Astrocyte of the spinal cord (primary cell): ENCODE measurements around the gene MED15.

Experiments
- DNase-seq: peaks from one replicate; pipeline ENCODE4 v3.0.0; 2011; ENCODE audit warnings: low read depth, low spot score
- H3K4me3 ChIP-seq: 2 replicates; pipeline ENCODE4 v1.5.1; 2011; ENCODE audit warnings: low read depth, mild to moderate bottlenecking, low read length, moderate library complexity
- in situ Hi-C: cut with HindIII; loops from 2 replicates; pipeline ENCODE4 v1.10.0; 2017; ENCODE audit warnings: low sequenced_read_pairs
- TF ChIP-seq, protein P1 (sequence below): IDR thresholded peaks from 2 replicates; pipeline ENCODE4 v1.5.1; 2012; ENCODE audit warnings: low read depth, mild to moderate bottlenecking, low read length, inconsistent platforms

The MED15 gene

DNA sequence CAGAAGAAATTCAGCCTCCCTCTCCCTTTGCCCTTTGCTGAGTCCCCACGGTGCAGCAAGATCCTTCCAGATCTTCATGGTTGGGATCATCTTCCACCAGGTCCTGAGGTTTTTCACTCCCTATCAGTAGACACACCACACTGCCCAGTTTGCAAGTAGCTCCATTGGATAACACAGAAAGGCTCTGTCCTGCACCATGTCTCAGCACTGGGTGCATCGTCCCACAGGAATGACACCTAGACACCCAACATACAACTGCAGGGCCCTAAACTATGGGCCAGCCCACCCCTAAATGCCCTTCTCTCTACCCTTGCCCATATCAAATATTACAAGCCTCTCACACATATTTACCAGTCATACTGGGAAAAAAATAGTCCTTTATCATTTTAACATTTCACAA, 21.2 kb upstream of the MED15 start:
- H3K4me3 ChIP-seq = no peak overlapping the region
- in situ Hi-C loops = no loop called here
- DNase-seq = no peak
- TF ChIP-seq, protein P1, sequence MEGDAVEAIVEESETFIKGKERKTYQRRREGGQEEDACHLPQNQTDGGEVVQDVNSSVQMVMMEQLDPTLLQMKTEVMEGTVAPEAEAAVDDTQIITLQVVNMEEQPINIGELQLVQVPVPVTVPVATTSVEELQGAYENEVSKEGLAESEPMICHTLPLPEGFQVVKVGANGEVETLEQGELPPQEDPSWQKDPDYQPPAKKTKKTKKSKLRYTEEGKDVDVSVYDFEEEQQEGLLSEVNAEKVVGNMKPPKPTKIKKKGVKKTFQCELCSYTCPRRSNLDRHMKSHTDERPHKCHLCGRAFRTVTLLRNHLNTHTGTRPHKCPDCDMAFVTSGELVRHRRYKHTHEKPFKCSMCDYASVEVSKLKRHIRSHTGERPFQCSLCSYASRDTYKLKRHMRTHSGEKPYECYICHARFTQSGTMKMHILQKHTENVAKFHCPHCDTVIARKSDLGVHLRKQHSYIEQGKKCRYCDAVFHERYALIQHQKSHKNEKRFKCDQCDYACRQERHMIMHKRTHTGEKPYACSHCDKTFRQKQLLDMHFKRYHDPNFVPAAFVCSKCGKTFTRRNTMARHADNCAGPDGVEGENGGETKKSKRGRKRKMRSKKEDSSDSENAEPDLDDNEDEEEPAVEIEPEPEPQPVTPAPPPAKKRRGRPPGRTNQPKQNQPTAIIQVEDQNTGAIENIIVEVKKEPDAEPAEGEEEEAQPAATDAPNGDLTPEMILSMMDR = no peak

DNA sequence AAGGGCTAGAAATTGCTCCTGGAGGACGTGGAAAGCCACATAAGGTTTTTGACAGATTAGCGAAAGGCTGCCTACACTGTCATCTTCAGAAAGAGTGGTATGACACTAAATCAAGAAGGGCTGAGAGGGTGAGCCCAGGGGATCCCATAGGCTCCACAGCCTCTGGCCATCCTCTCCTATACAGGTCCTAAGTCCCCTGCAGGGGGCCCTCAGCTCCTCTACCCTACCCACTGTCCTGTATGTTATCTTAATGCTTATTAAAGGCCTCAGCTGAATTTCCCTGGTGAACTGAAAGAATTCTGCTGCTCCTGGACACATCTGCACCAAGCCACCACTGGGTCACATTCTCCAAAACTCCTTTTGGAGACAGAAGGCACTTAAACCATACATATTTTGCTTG, 19.7 kb upstream of the MED15 start:
- H3K4me3 ChIP-seq = no peak overlapping the region
- TF ChIP-seq, protein P1 = no peak
- DNase-seq = no peak
- in situ Hi-C loops = no loop called here

DNA sequence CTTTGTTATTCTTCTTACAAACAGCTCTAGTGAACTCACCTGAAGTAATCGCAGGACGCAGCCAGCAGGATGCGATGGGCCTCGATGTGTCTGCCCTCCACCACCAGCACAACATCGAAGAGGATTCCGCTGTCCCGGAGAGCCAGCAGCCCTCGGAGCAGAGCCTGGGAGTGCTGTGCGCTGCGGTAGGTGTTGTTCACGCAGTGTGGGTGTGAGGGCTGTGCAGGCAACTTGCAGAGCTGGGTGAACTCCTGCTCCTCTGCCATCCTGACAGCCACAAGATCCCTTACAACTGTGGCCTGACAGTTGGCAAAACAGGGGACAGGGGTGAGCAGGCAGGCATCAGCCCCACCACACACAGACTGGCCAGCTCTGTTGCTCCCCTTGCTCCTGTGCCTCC, 18.5 kb upstream of the MED15 start:
- no peak for DNase-seq
- TF ChIP-seq, protein P1 = no peak
- H3K4me3 ChIP-seq = no peak overlapping the region
- in situ Hi-C loops = no loop called here

DNA sequence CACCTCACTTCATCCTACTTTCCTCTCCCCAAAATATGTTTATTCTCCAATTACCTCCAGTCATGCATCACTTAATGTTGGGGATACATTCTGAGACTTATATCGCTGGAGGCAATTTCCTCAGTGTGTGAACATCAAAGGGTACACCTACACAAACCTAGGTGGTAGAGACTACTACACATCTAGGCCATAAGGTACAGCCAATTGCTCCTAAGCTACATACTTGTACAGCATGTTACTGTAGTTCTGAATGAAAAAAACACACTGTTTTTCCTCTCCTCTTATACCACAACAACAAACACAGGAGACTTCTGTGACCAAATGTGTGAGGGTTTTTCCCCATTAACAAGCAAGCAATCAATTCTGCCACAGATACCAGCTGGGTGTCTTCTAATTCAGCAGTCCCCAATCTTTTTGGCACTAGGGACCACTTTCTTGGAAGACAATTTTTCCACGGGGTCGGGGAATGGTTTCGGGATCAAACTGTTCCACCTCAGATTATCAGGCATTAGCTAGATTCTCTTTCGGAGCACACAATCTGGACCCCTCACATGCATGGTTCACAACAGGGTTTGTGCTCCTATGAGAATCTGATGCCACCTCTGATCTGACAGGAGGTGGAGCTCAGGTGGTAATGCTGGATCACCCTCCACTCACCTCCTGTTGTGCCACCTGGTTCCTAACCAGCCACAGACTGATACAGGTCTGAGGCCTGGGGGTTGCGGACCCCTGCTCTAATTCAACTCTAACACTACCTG, 17.0 kb upstream of the MED15 start:
- TF ChIP-seq, protein P1 = no peak
- no peak for DNase-seq
- H3K4me3 ChIP-seq = no peak overlapping the region
- in situ Hi-C loops = no loop called here

DNA sequence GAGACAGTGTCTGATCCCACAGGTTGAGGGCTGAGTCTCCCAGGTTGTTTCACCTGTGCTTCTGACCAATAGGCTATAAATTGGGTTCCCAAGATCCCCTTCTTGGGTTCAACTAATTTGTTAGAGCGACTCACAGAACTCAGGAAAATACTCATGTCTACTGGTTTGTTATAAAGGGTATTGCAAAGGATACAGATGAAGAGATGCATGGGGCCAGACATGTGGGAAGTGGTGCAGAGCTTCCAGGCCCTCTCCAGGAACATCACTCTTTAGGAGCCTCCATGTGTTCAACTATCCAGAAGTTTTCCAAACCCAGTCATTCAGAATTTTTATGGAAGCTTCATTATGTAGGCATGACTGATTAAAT, 16.5 kb upstream of the MED15 start:
- in situ Hi-C loops = no loop called here
- H3K4me3 ChIP-seq = no peak overlapping the region
- TF ChIP-seq, protein P1 = no peak
- no peak for DNase-seq

DNA sequence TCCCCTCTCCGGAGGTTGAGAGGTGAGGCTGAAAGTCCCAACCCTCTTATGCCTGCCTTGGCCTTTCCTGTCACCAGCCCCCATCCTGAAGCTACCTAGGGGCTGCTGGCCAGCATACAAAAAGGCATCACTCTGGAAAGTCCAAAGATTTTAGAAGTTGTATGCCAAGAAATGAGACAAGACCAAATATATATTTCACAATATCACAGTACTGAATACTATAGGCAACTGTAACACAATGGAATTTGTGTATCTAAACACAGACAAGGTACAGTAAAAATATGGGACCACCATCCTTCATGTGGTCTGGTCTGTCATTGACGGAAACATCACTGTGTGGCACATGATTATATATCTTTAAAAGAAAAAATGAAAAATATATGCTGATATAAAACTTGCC, 16.1 kb upstream of the MED15 start:
- TF ChIP-seq, protein P1 = no peak
- H3K4me3 ChIP-seq = no peak overlapping the region
- DNase-seq = no peak
- in situ Hi-C loops = no loop called here
